WTC11 (cell line): ENCODE data around the gene C12orf43.

Experiments used
- CTCF ChIP-seq: fragments of 200-600 bp; IDR thresholded peaks from 2 replicates; pipeline ENCODE4 v1.8.0; 2022; ENCODE audit warnings: antibody characterized with exemption
- PRDM15 ChIP-seq: sonication (generic); formaldehyde crosslinking; IDR thresholded peaks from 2 replicates; pipeline ENCODE4 v1.8.0; 2022; ENCODE audit warnings: missing genetic modification reagents
- SP1 ChIP-seq: sonication (generic); formaldehyde crosslinking; conservative IDR thresholded peaks from 2 replicates; pipeline ENCODE4 v1.8.1; 2022; ENCODE audit warnings: missing genetic modification reagents

- TF ChIP-seq CTCF (no peak), SP1 (CRISPR knock-in tag) (no peak), PRDM15 (CRISPR knock-in tag) (no peak)
Observed at GRCh38 chr12:120988658-120989057, 27.6 kb downstream of the C12orf43 start.
